ENCODE measurements around the gene SLC25A19. TPM values are rescaled to one million over a fixed set of nuclear protein-coding genes. Genes with fewer than 3 reads are reported as not detected.
A peak's percentile ranks its signal among the peaks of the same experiment; 100 is the strongest.

The SLC25A19 gene
- total and polyA plus RNA-seq, 9 of the 15 experiments (the other 6 are each of a cell fraction or from before 2014, with no cell fraction given): 33.4 to 76.6 (median 55.3) TPM

DNA sequence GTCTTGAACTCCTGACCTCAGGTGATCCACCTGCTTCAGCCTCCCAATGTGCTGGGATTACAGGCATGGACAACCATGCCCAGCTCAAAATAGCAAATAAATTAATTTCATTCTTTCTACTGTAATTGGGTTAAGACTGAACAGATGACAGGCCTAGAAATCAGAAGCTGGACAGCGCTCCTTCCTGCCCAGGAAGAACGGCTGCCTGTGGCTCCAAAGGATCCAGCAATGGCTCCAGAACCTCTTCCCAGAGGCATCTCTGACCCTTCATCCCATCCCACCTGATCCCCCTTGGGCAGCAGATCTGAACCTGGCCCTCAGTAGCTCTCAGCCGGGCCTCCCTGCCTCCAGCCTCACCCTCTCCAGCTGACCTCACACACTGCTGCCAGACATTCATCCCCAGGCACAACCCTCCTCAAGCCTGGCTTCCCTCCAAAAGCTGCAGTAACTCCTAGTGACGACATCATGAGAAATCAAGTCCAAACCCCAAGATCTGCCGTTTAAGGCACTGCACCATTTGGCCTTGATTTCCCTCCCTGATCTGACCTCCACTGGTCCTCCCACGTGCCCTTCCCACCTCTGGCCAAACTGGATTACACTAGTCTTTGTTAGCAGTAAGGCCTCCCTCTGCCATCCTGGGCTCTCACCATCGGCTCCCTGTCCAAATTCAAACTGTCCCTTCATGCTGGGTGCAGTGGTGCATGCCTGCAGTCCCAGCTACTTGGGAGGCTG, 15.1 kb downstream of the SLC25A19 start (continued):
- TF ChIP-seq, protein P1, sequence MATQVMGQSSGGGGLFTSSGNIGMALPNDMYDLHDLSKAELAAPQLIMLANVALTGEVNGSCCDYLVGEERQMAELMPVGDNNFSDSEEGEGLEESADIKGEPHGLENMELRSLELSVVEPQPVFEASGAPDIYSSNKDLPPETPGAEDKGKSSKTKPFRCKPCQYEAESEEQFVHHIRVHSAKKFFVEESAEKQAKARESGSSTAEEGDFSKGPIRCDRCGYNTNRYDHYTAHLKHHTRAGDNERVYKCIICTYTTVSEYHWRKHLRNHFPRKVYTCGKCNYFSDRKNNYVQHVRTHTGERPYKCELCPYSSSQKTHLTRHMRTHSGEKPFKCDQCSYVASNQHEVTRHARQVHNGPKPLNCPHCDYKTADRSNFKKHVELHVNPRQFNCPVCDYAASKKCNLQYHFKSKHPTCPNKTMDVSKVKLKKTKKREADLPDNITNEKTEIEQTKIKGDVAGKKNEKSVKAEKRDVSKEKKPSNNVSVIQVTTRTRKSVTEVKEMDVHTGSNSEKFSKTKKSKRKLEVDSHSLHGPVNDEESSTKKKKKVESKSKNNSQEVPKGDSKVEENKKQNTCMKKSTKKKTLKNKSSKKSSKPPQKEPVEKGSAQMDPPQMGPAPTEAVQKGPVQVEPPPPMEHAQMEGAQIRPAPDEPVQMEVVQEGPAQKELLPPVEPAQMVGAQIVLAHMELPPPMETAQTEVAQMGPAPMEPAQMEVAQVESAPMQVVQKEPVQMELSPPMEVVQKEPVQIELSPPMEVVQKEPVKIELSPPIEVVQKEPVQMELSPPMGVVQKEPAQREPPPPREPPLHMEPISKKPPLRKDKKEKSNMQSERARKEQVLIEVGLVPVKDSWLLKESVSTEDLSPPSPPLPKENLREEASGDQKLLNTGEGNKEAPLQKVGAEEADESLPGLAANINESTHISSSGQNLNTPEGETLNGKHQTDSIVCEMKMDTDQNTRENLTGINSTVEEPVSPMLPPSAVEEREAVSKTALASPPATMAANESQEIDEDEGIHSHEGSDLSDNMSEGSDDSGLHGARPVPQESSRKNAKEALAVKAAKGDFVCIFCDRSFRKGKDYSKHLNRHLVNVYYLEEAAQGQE (IDR thresholded peaks at IDR 0.05; ENCODE audit: borderline replicate concordance): peak; percentile 66
- TF ChIP-seq, protein P1 (CRISPR knock-in tag; IDR thresholded peaks at IDR 0.05; ENCODE audit: low read depth): no peak
- no peak for TF ChIP-seq TEAD4 (IDR thresholded peaks at IDR 0.05; ENCODE audit: low read length)
- TF ChIP-seq TEAD4 (CRISPR knock-in tag; IDR thresholded peaks at IDR 0.05; ENCODE audit: borderline replicate concordance): no peak
- TF ChIP-seq, protein P2, sequence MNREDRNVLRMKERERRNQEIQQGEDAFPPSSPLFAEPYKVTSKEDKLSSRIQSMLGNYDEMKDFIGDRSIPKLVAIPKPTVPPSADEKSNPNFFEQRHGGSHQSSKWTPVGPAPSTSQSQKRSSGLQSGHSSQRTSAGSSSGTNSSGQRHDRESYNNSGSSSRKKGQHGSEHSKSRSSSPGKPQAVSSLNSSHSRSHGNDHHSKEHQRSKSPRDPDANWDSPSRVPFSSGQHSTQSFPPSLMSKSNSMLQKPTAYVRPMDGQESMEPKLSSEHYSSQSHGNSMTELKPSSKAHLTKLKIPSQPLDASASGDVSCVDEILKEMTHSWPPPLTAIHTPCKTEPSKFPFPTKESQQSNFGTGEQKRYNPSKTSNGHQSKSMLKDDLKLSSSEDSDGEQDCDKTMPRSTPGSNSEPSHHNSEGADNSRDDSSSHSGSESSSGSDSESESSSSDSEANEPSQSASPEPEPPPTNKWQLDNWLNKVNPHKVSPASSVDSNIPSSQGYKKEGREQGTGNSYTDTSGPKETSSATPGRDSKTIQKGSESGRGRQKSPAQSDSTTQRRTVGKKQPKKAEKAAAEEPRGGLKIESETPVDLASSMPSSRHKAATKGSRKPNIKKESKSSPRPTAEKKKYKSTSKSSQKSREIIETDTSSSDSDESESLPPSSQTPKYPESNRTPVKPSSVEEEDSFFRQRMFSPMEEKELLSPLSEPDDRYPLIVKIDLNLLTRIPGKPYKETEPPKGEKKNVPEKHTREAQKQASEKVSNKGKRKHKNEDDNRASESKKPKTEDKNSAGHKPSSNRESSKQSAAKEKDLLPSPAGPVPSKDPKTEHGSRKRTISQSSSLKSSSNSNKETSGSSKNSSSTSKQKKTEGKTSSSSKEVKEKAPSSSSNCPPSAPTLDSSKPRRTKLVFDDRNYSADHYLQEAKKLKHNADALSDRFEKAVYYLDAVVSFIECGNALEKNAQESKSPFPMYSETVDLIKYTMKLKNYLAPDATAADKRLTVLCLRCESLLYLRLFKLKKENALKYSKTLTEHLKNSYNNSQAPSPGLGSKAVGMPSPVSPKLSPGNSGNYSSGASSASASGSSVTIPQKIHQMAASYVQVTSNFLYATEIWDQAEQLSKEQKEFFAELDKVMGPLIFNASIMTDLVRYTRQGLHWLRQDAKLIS (CRISPR knock-in tag; IDR thresholded peaks at IDR 0.05): no peak
- TF ChIP-seq SUPT5H (IDR thresholded peaks at IDR 0.05): peak; percentile 51
- no peak for TF ChIP-seq MAFF (IDR thresholded peaks at IDR 0.05; ENCODE audit: low read length)
- TF ChIP-seq ZNF175 (CRISPR knock-in tag; IDR thresholded peaks at IDR 0.05; ENCODE audit: low read depth): peak; percentile 69; the same call in 1 of the 2 replicates
- TF ChIP-seq RCOR1 (IDR thresholded peaks at IDR 0.05; ENCODE audit: borderline replicate concordance in 1 of 2, low read depth in 2 of 2, low read length in 2 of 2): 0 out of 4 replicates have a peak, but pooled peaks of 1 of the 2 experiments have one; percentile 52
- no peak for TF ChIP-seq SAFB (IDR thresholded peaks at IDR 0.05; ENCODE audit: borderline replicate concordance, low read depth, low read length)
- peak; percentile 43 to 44; a peak in 2 of 4 replicates for TF ChIP-seq KDM1A (IDR thresholded peaks at IDR 0.05)
- TF ChIP-seq ATF7 (IDR thresholded peaks at IDR 0.05): peak; percentile 43; the same call in 1 of the 2 replicates
